Left lung (tissue), 10 donors: ENCODE data around the gene PAXX. TPM values are rescaled to one million over a fixed set of nuclear protein-coding genes. Genes with fewer than 3 reads are reported as not detected.

Experiments used
- ATAC-seq: fragments of 200-7000 bp; cut with Tn5 transposase; one replicate; pipeline ENCODE4 v1.9.1; 2020; ENCODE audit warnings: moderate library complexity
- DNase-seq, 4 donors: peaks; one replicate each; pipeline ENCODE4 v3.0.0-alpha.2; 2013 to 2020
- H3K27ac ChIP-seq, 2 donors: fragments of 200-600 bp; sonication (generic) in 1 of 2; one replicate each; pipeline versions ENCODE4 v1.5.0 to v1.8.0; 2020 to 2021
- H3K27me3 ChIP-seq, 2 donors: fragments of 200-600 bp; sonication (generic) in 1 of 2; one replicate each; pipeline versions ENCODE4 v1.5.0 to v1.8.0; 2020 to 2021
- H3K36me3 ChIP-seq, 2 donors: fragments of 200-600 bp; sonication (generic) in 1 of 2; one replicate each; pipeline versions ENCODE4 v1.5.0 to v1.8.0; 2020 to 2021
- H3K4me1 ChIP-seq, 2 donors: fragments of 200-600 bp; one replicate each; pipeline ENCODE4 v1.8.0; 2021
- H3K4me3 ChIP-seq, 2 donors: fragments of 200-600 bp; sonication (generic) in 1 of 2; one replicate each; pipeline versions ENCODE4 v1.5.0 to v1.8.0; 2020 to 2021; ENCODE audit warnings: mild to moderate bottlenecking in 1 of 2
- H3K9me3 ChIP-seq, 2 donors: fragments of 200-600 bp; sonication (generic) in 1 of 2; one replicate each; pipeline versions ENCODE4 v1.5.0 to v1.8.0; 2020 to 2021
- intact Hi-C, 2 donors: fragments of 100-400 bp; cut with DNase I; formaldehyde crosslinking; loops; one replicate each; pipeline versions ENCODE4 v1.11.2 to v1.14.2; 2022
- polyA plus RNA-seq, 6 donors: library from polyadenylated mRNA; unstranded; fragments of 120-200 nt; gene quantifications; one replicate each; pipeline ENCODE4 v1.2.1, GENCODE V29; 2013; ENCODE audit not compliant: insufficient read length in 6 of 6
- total RNA-seq, 2 donors: library from RNA; stranded (reverse); fragmentation: NEBNext Ultra II Directional; extraction: Animal tissue kit (Norgen Biotek cat#: 25700); gene quantifications; one replicate each; pipeline ENCODE4 v1.2.1, GENCODE V29; 2021
- TF ChIP-seq, protein P1 (sequence below), 2 donors: fragments of 200-600 bp; sonication (generic) in 1 of 2; IDR thresholded peaks; one replicate each; pipeline versions ENCODE4 v1.5.0 to v1.8.0; 2021; ENCODE audit warnings: antibody characterized with exemption in 2 of 2
- donor health status: DM: no; HTN: yes; CAD: no.
- donor health status: DM: no; HTN: no; CAD: no.

The PAXX gene
- total and polyA plus RNA-seq, 8 donors, result 28.1 to 56.6 (median 34.2) TPM

DNA sequence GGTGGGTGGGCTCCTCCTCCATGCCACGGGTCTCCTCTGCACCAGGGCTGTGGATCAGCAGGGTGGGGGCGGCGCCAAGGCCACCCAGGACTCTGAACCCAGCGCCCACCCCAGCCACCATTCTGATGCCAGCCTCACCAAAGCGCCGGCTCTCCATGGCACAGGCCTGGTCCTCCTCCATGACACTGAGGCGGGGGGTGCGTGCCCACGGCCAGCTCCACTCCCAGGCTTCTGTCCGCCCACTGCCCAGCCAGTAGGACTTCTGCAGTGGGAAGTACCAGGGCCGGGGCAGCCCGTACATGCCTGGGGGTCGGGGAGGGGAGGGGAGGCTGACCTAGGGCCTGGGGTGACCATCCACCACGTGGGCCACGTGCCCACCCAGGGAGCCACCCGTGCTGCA, 24.2 kb downstream of the PAXX start:
- DNase-seq, result no peak
- H3K9me3 ChIP-seq, result no peaks in the 10 kb centered on the region
- TF ChIP-seq, protein P1, sequence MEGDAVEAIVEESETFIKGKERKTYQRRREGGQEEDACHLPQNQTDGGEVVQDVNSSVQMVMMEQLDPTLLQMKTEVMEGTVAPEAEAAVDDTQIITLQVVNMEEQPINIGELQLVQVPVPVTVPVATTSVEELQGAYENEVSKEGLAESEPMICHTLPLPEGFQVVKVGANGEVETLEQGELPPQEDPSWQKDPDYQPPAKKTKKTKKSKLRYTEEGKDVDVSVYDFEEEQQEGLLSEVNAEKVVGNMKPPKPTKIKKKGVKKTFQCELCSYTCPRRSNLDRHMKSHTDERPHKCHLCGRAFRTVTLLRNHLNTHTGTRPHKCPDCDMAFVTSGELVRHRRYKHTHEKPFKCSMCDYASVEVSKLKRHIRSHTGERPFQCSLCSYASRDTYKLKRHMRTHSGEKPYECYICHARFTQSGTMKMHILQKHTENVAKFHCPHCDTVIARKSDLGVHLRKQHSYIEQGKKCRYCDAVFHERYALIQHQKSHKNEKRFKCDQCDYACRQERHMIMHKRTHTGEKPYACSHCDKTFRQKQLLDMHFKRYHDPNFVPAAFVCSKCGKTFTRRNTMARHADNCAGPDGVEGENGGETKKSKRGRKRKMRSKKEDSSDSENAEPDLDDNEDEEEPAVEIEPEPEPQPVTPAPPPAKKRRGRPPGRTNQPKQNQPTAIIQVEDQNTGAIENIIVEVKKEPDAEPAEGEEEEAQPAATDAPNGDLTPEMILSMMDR (IDR thresholded peaks at IDR 0.05), result no peak
- ATAC-seq, result no peak
- H3K36me3 ChIP-seq, result peaks cover 0 to 81% of the 10 kb centered on the region in 2 donors
- no peak overlapping the region for H3K27ac ChIP-seq
- H3K4me1 ChIP-seq, result no peaks in the 10 kb centered on the region
- no peak overlapping the region for H3K4me3 ChIP-seq
- intact Hi-C loops, result no loop called here
- H3K27me3 ChIP-seq, result no peaks in the 10 kb centered on the region

GRCh38 chr9:137017071-137017470, 24.8 kb downstream of the PAXX start:
- Histone ChIP-seq H3K9me3 (no peaks in the 10 kb centered on the region), H3K27ac (no peak overlapping the region), H3K36me3 (peaks cover 0 to 75% of the 10 kb centered on the region in 2 donors), H3K4me1 (no peaks in the 10 kb centered on the region), H3K4me3 (no peak overlapping the region), H3K27me3 (no peaks in the 10 kb centered on the region)
- TF ChIP-seq, protein P1 (IDR thresholded peaks at IDR 0.05), result no peak
- intact Hi-C loops, result no loop called here
- DNase-seq (no peak), ATAC-seq (no peak)

- intact Hi-C loops, result no loop called here
- Histone ChIP-seq H3K4me3 (no peak overlapping the region), H3K27ac (no peak overlapping the region), H3K4me1 (no peaks in the 10 kb centered on the region), H3K9me3 (no peaks in the 10 kb centered on the region), H3K27me3 (no peaks in the 10 kb centered on the region), H3K36me3 (peaks cover 0 to 66% of the 10 kb centered on the region in 2 donors)
- TF ChIP-seq, protein P1 (IDR thresholded peaks at IDR 0.05), result no peak
- DNase-seq (no peak), ATAC-seq (no peak)
These were observed 25.7 kb downstream of the PAXX start for GRCh38 chr9:137017791-137018497.

DNA sequence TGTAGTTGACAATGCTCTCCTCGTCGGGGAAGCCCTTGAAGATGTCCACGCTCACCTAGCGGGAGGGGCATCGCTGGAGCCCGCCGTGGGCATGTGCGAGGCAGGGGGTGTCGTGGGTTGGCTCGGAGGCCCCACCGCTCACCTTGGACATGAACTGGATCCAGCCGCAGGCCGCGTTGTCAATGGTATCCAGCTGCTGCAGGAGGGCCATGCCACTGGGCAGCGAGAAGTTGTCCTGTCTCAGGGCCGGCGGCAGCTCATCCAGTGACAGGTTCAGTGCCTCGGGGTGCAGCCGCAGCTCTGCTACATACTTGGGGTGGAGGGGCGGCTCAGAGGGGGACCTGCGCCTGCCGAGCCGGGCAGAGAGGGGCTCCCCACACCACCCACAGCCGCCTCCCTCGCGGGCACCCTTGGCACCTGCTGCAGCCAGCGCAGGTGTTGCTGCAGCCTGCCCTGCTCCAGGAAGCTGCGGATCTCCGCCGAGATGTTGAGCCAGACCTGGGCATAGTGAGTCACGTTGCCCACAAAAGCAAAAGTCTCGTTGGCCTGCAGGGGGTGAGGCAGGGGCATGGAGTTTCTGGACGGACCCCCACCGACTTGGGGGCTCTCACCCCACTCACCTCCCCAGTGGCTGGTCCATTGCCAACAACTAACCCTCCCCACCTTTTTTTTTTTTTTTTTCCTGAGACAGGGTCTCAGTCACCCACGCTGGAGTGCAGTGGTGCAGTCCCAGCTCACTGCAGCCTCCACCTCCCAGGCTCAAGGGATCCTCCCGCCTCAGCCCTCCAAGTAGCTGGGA, 26.7 kb downstream of the PAXX start:
- Histone ChIP-seq H3K27ac (no peak overlapping the region), H3K36me3 (peaks cover 0 to 56% of the 10 kb centered on the region in 2 donors), H3K27me3 (no peaks in the 10 kb centered on the region), H3K9me3 (no peaks in the 10 kb centered on the region), H3K4me3 (no peak overlapping the region), H3K4me1 (no peaks in the 10 kb centered on the region)
- TF ChIP-seq, protein P1 (IDR thresholded peaks at IDR 0.05), result no peak
- ATAC-seq (no peak), DNase-seq (no peak)
- intact Hi-C loops, result no loop called here
